ENCODE measurements around the gene AKAP5. TPM values are rescaled to one million over a fixed set of nuclear protein-coding genes. Genes with fewer than 3 reads are reported as not detected.
A peak's percentile ranks its signal among the peaks of the same experiment; 100 is the strongest.

The AKAP5 gene
- total RNA-seq (2014; rRNA removed; shearing (Covaris generic)): 7.3 and 8.3 TPM in 2 replicates

GRCh38 chr14:64465191-64465822, at the start of gene AKAP5:
AKAP5 (plus strand) TSS chr14:64465499; CDS start chr14:64468395, 2,896 bp downstream.
- Histone ChIP-seq H3K36me3 (peaks cover 3% of the 10 kb centered on the region), H3K9me3 (replicated peaks) (no peaks in the 10 kb centered on the region), H3K27ac (no peak within 1 kb of the TSS), H3K4me3 (peak within 1 kb of the TSS; percentile 69), H3K4me1 (replicated peaks) (peaks cover 15% of the 10 kb centered on the region), H3K27me3 (replicated peaks) (no peaks in the 10 kb centered on the region)
- peak in 1 of 2 experiments; percentile 52 for DNase-seq (ENCODE audit: low read depth in 1 of 2, low spot score in 2 of 2)

GRCh38 chr14:64416348-64416932, 48.9 kb upstream of the AKAP5 start:
- no peak for DNase-seq (ENCODE audit: low read depth in 1 of 2, low spot score in 2 of 2)
- Histone ChIP-seq H3K4me1 (replicated peaks) (peaks cover 11% of the 10 kb centered on the region), H3K9me3 (replicated peaks) (no peaks in the 10 kb centered on the region), H3K27ac (no peak overlapping the region), H3K4me3 (no peak overlapping the region), H3K27me3 (replicated peaks) (no peaks in the 10 kb centered on the region), H3K36me3 (peaks cover 83% of the 10 kb centered on the region)

GRCh38 chr14:64417055-64417770, 48.1 kb upstream of the AKAP5 start:
- no peak overlapping the region for H3K4me3 ChIP-seq
- H3K27me3 ChIP-seq (replicated peaks): no peaks in the 10 kb centered on the region
- DNase-seq (ENCODE audit: low read depth in 1 of 2, low spot score in 2 of 2): no peak
- H3K27ac ChIP-seq: no peak overlapping the region
- H3K36me3 ChIP-seq: peaks cover 82% of the 10 kb centered on the region
- H3K9me3 ChIP-seq (replicated peaks): no peaks in the 10 kb centered on the region
- H3K4me1 ChIP-seq (replicated peaks): peaks cover 19% of the 10 kb centered on the region

- H3K27ac ChIP-seq: no peak overlapping the region
Observed at GRCh38 chr14:64417771-64418125, 47.6 kb upstream of the AKAP5 start.

GRCh38 chr14:64419003-64419402, 46.3 kb upstream of the AKAP5 start:
- H3K4me1 ChIP-seq (replicated peaks): peaks cover 31% of the 10 kb centered on the region
- no peak overlapping the region for H3K4me3 ChIP-seq
- H3K27me3 ChIP-seq (replicated peaks): no peaks in the 10 kb centered on the region
- peaks cover 79% of the 10 kb centered on the region for H3K36me3 ChIP-seq
- H3K9me3 ChIP-seq (replicated peaks): no peaks in the 10 kb centered on the region
- H3K27ac ChIP-seq: no peak overlapping the region
- DNase-seq (ENCODE audit: low read depth in 1 of 2, low spot score in 2 of 2): no peak

More at GRCh38 chr14:64417771-64418125, 47.6 kb upstream of the AKAP5 start:
- Histone ChIP-seq H3K36me3 (peaks cover 84% of the 10 kb centered on the region), H3K4me1 (replicated peaks) (peaks cover 24% of the 10 kb centered on the region), H3K4me3 (no peak overlapping the region), H3K27me3 (replicated peaks) (no peaks in the 10 kb centered on the region), H3K9me3 (replicated peaks) (no peaks in the 10 kb centered on the region)
- DNase-seq (ENCODE audit: low read depth in 1 of 2, low spot score in 2 of 2): no peak

- no peaks in the 10 kb centered on the region for H3K9me3 ChIP-seq (replicated peaks)
- peaks cover 40% of the 10 kb centered on the region for H3K4me1 ChIP-seq (replicated peaks)
- H3K27ac ChIP-seq: peak overlapping the region; percentile 76
- no peaks in the 10 kb centered on the region for H3K27me3 ChIP-seq (replicated peaks)
- DNase-seq (ENCODE audit: low read depth in 1 of 2, low spot score in 2 of 2): peak; percentile 79
- peaks cover 79% of the 10 kb centered on the region for H3K36me3 ChIP-seq
- H3K4me3 ChIP-seq: no peak overlapping the region
Observed at GRCh38 chr14:64421166-64421565, 44.1 kb upstream of the AKAP5 start.

GRCh38 chr14:64422005-64422404, 43.3 kb upstream of the AKAP5 start:
- Histone ChIP-seq H3K4me3 (no peak overlapping the region), H3K9me3 (replicated peaks) (no peaks in the 10 kb centered on the region), H3K27ac (no peak overlapping the region), H3K4me1 (replicated peaks) (peaks cover 40% of the 10 kb centered on the region), H3K36me3 (peaks cover 79% of the 10 kb centered on the region), H3K27me3 (replicated peaks) (no peaks in the 10 kb centered on the region)
- no peak for DNase-seq (ENCODE audit: low read depth in 1 of 2, low spot score in 2 of 2)

- DNase-seq (ENCODE audit: low read depth in 1 of 2, low spot score in 2 of 2): no peak
- Histone ChIP-seq H3K27me3 (replicated peaks) (no peaks in the 10 kb centered on the region), H3K4me1 (replicated peaks) (peaks cover 40% of the 10 kb centered on the region), H3K4me3 (no peak overlapping the region), H3K36me3 (peaks cover 79% of the 10 kb centered on the region), H3K27ac (no peak overlapping the region), H3K9me3 (replicated peaks) (no peaks in the 10 kb centered on the region)
Observed at GRCh38 chr14:64422756-64423155, 42.5 kb upstream of the AKAP5 start.

- peak; percentile 66 to 79 for DNase-seq (ENCODE audit: low read depth in 1 of 2, low spot score in 2 of 2)
- no peak overlapping the region for H3K27ac ChIP-seq
- no peaks in the 10 kb centered on the region for H3K27me3 ChIP-seq (replicated peaks)
- H3K9me3 ChIP-seq (replicated peaks): no peaks in the 10 kb centered on the region
- H3K4me3 ChIP-seq: no peak overlapping the region
- H3K36me3 ChIP-seq: peaks cover 78% of the 10 kb centered on the region
- peaks cover 40% of the 10 kb centered on the region for H3K4me1 ChIP-seq (replicated peaks)
Observed at GRCh38 chr14:64423987-64424386, 41.3 kb upstream of the AKAP5 start.

- H3K27me3 ChIP-seq (replicated peaks): no peaks in the 10 kb centered on the region
- peaks cover 32% of the 10 kb centered on the region for H3K4me1 ChIP-seq (replicated peaks)
- H3K4me3 ChIP-seq: no peak overlapping the region
- no peaks in the 10 kb centered on the region for H3K9me3 ChIP-seq (replicated peaks)
- no peak overlapping the region for H3K27ac ChIP-seq
- H3K36me3 ChIP-seq: peaks cover 82% of the 10 kb centered on the region
- no peak for DNase-seq (ENCODE audit: low read depth in 1 of 2, low spot score in 2 of 2)
Observed at GRCh38 chr14:64434528-64434927, 30.8 kb upstream of the AKAP5 start.

- peak; percentile 75 to 93 for DNase-seq (ENCODE audit: low read depth in 1 of 2, low spot score in 2 of 2)
- H3K9me3 ChIP-seq (replicated peaks): no peaks in the 10 kb centered on the region
- H3K36me3 ChIP-seq: peaks cover 79% of the 10 kb centered on the region
- H3K27me3 ChIP-seq (replicated peaks): no peaks in the 10 kb centered on the region
- H3K4me3 ChIP-seq: no peak overlapping the region
- H3K4me1 ChIP-seq (replicated peaks): peaks cover 33% of the 10 kb centered on the region
- peak overlapping the region; percentile 92 for H3K27ac ChIP-seq
Observed at GRCh38 chr14:64438181-64438841, 27.0 kb upstream of the AKAP5 start.

GRCh38 chr14:64439141-64439540, 26.2 kb upstream of the AKAP5 start:
- H3K4me1 ChIP-seq (replicated peaks): peaks cover 33% of the 10 kb centered on the region
- H3K4me3 ChIP-seq: no peak overlapping the region
- peak overlapping the region; percentile 92 for H3K27ac ChIP-seq
- H3K27me3 ChIP-seq (replicated peaks): no peaks in the 10 kb centered on the region
- peaks cover 83% of the 10 kb centered on the region for H3K36me3 ChIP-seq
- DNase-seq (ENCODE audit: low read depth in 1 of 2, low spot score in 2 of 2): no peak
- H3K9me3 ChIP-seq (replicated peaks): no peaks in the 10 kb centered on the region

- Histone ChIP-seq H3K36me3 (peaks cover 85% of the 10 kb centered on the region), H3K27me3 (replicated peaks) (no peaks in the 10 kb centered on the region)
- DNase-seq (ENCODE audit: low read depth in 1 of 2, low spot score in 2 of 2): no peak
Observed at GRCh38 chr14:64440494-64440893, 24.8 kb upstream of the AKAP5 start.

More at GRCh38 chr14:64440494-64440893, 24.8 kb upstream of the AKAP5 start:
- no peak overlapping the region for H3K4me3 ChIP-seq
- peaks cover 45% of the 10 kb centered on the region for H3K4me1 ChIP-seq (replicated peaks)
- no peaks in the 10 kb centered on the region for H3K9me3 ChIP-seq (replicated peaks)
- H3K27ac ChIP-seq: no peak overlapping the region

Measured in SJSA1 (cell line).